Left renal pelvis (tissue), 4 donors: ENCODE measurements around the gene OAS1. TPM values are rescaled to one million over a fixed set of nuclear protein-coding genes. Genes with fewer than 3 reads are reported as not detected.
A peak's percentile ranks its signal among the peaks of the same experiment; 100 is the strongest.
"Not testable (repeated sequence)": the region's sequence is repeated elsewhere in the genome, so short reads cannot be mapped to it uniquely, and the experiment has no call there.

ENCODE experiments used
- DNase-seq, 4 donors: peaks; one replicate each; pipeline ENCODE4 v3.0.0-alpha.2; 2013; ENCODE audit warnings: low read depth in 4 of 4, low spot score in 3 of 4
- polyA plus RNA-seq, 4 donors: library from polyadenylated mRNA; unstranded; fragments of 120-200 nt; gene quantifications; one replicate each; pipeline ENCODE4 v1.2.1, GENCODE V29; 2013; ENCODE audit not compliant: insufficient read length in 4 of 4

OAS1 gene
- polyA plus RNA-seq, 4 donors, result 10.2 to 15.4 (median 12.7) TPM

DNA sequence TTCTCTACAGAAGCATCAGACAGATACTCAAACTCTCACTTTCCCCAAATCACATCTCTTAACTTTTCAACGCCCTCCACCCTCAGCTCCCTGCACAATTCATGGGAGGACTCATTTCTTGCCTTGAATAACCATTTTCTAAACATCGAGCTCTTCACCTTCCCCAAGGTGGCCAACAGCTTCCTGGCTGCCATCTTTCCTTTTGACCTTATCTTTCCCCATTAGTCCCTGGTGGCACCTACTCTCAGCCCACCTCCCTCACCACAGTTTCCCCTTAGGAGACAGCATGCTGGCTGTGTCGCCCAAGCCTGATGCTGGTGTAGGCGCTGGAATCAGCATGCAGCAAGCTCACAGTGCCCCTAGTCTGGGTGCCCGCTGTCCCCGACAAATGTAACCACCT, 8.4 kb upstream of the OAS1 start:
- DNase-seq, result no peak

GRCh38 chr12:112900298-112901145, 6.2 kb upstream of the OAS1 start:
- DNase-seq, result no peak

GRCh38 chr12:112901271-112901670, 5.5 kb upstream of the OAS1 start:
- DNase-seq, result no peak

DNA sequence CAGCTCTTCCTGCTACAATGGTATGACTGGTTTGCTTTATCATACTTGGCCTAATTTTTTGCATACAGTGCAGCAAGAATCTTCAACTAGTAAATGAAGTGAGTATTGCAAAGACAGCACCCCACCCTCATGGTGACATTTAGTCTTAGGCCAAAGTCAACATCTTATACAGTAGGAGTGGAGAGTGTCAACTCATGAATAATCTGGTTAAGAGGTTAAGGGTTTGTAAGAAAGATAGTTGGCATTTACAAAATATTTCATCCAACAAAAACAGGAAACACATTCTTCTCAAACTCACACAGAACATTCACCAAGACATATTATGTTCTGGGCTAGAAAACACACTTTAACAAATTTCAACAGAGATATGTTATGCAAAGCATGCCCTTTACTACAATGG, 2.2 kb upstream of the OAS1 start:
- DNase-seq, result no peak

DNA sequence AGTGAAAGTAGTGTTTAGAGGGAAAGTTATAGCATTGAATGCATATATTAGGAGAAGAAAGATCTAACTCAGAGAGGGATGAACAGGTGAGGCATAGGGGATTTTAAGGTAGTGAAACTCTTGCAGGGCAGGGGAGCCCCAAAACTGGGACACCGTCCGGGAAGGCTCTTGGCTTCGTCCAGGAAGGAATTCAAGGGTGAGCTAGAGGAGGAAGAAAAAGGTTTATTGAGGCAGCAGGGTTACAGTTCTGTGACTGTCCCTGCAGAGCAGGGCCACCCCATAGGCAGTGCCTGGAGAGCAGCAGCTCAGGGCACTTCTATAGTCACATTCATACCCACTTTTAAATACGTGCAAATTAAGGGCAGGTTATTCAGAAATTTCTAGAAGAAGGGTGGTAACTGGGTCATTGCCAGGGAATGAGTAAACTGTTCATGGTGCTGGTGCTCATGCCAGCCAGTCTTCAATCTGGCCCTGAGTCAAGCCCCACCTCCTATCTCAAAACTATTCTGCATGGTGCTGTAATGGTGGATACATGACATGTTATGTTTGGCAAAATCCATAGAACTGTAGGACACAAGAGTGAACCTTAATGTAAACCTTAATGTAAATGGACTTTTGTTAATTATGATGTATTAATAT, 1.2 kb upstream of the OAS1 start:
- no peak for DNase-seq

GRCh38 chr12:112907415-112908157, 824 bp downstream of the OAS1 start:
- no peak for DNase-seq

- DNase-seq, result no peak
Observed at GRCh38 chr12:112908548-112908947, 1.8 kb downstream of the OAS1 start.

- DNase-seq, result no peak
Observed at GRCh38 chr12:112909693-112910092, 2.9 kb downstream of the OAS1 start.

- DNase-seq, result no peak
Observed at GRCh38 chr12:112913038-112913688, 6.4 kb downstream of the OAS1 start.

DNA sequence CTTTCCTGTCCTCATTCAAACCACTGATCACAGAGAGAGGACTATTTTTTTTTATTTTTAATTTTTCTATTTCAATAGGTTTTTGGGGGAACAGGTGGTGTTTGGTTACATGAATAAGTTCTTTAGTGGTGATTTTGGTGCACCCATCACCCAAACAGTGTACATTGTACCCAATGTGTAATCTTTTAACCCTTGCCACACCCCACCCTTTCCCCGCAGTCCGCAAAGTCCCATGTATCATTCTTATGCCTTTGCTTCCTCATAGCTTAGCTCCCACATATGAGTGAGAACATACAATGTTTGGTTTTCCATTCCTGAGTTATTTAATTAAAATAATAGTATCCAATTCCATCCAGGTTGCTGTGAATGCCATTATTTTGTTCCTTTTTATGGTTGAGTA, 7.1 kb downstream of the OAS1 start:
- not testable (repeated sequence) for DNase-seq

GRCh38 chr12:112916270-112916669, 9.5 kb downstream of the OAS1 start:
- no peak for DNase-seq

GRCh38 chr12:112919121-112919520, 12.4 kb downstream of the OAS1 start:
- DNase-seq, result no peak

- DNase-seq, result peak in 1 of 4 donors; percentile 50
Observed at GRCh38 chr12:112924986-112925385, 18.2 kb downstream of the OAS1 start.

DNA sequence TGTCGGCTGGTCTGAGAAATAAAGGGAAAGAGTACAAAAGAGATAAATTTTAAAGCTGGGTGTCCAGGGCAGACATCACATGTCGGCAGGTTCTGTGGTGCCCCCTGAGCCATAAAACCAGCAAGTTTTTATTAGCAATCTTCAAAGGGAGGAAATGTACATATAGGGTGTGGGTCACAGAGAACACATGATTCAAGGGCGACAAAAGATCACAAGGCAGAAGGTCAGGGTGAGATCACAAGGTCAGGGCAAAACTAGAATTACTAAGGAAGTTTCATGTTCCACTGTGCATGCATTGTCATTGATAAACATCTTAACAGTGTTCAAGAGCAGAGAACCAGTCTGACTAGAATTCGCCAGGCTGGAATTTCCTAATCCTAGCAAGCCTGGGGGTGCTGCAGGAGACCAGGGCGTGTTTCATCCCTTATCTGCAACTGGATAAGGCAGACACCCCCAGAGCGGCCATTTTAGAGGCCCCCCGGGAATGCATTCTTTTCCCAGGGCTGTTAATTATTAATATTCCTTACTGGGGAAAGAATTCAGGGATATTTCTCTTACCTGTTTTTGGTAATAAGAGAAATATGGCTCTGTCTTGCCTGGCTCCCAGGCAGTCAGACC, 19.8 kb downstream of the OAS1 start:
- not testable (repeated sequence) for DNase-seq

- no peak for DNase-seq
Observed at GRCh38 chr12:112927475-112927874, 20.7 kb downstream of the OAS1 start.

DNA sequence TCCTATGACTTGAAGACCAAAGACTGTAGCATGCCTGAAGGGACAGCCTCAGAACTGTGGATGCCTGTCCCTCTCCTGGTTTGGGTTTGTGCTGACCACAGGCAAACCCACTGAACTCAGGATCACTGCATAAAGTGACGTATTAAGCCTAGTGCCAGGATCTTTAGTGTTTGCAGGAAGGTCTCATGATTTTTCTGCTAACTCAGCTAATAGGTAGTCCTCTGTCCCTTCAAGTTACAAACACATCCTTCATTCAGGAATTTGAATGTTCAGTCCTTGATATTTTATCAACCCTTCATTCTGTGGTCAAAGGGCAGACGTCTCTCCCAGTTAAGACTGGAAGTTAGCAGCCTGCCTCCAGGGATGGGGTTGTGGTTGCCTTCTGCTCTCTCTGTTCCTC, 21.2 kb downstream of the OAS1 start:
- no peak for DNase-seq

DNA sequence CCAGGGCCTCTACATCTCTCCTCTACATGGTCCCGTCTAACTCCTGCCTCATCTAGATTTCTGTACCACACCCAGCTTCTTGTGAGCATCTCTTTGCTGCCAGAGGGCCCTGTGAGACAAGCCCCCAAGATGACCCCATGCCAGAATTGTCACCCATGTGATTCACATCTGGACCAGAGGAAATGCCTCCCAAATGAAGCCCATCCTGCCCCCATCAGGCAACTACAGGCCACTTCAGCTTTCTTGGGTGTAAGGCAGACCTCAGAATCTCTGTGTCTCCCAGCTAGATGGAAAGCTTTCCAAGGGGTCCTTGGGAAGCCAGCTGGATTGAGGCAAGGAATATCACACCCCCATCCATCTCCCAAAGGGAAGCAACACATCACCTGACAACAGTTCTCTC, 22.2 kb downstream of the OAS1 start:
- DNase-seq, result no peak

DNA sequence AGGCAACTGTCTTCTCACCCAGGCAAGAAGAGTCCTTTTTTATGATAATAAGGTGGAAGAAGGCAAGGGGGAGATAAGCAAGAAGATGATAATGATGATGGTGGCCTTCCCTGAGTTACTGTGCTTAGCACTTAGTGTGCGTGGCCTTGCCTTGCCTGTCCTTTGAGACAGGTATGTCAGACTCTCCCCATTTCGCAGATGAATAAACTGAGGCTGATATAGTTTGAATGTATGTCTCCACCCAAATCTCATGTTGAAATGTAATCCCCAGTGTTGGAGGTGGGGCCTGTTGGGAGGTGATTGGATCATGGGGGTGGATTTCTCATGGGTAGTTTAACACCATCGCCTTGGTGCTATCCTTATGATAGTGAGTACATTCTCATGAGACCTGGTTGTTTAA, 23.0 kb downstream of the OAS1 start:
- no peak for DNase-seq

DNA sequence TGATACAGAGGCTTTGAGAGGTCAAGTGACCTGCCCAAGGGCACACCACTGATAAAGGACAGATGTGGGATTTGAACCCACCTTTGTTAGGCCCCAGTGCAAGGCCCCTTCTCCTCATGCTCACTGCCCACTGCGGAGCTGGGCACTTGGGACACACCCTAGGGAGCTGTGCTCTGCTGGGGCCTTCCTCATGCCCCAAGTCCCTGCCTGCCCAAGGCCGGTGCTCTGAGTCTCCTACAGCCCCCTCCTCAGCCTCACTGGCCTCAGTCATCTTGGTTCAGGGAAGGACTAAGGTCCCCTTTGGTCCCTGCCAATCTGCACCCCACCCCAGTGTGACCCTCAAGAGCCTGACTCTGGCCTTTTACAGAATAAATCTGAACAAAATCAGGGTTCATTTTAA, 23.6 kb downstream of the OAS1 start:
- no peak for DNase-seq

DNA sequence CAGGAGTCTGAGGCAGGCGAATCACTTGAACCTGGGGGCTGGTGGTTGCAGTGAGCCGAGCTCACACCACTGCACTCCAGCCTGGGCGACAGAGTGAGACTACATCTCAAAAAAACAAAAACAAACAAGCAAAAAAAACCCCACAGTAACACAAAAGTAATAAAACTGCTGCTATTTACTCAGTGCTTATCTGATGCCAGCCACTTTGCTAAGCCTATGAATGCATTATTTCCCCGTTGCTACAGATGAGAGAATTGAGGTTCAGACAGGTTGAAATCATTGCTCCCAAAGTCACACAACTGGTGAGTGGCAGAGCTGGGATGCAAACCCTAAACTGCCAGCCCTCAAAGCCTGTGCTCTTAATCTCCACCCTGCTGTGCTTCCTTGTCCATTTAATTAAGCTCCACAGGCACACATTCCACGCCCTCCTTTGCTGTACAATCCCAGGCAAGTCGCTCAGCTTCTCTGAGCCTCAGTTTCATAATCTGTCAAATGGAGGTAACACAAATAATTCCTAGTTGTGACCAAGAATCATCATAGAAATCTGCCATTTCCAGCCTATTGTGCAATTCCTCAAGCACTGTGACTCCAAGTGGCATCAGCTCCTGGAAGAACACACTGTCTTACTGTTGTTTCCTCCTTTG, 25.8 kb downstream of the OAS1 start:
- no peak for DNase-seq
